HG03175 (cell line): ENCODE data around the gene KRT4.

Experiments
- ATAC-seq: cut with Tn5 transposase; IDR thresholded peaks from one replicate; pipeline ENCODE4 v1.9.1; 2021; ENCODE audit warnings: mild to moderate bottlenecking, moderate library complexity; ENCODE audit not compliant: unreplicated experiment

Gene KRT4

DNA sequence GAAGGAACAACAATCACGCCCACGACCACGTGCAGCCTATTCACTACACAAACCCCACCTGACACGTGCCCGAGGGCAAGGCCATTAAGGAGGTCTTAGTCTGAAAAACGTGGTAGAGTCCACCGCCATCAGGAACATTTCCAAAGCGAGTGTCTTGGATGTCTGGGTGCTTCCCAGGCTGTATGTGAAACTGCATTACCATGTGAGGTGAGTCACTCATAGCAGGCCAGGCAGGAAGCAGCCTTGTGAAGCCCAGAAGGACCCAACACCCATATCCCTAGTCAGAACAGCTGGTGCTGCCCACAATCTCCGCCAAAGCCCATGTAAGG lies 23.5 kb upstream of the KRT4 start:
- no peak for ATAC-seq

DNA sequence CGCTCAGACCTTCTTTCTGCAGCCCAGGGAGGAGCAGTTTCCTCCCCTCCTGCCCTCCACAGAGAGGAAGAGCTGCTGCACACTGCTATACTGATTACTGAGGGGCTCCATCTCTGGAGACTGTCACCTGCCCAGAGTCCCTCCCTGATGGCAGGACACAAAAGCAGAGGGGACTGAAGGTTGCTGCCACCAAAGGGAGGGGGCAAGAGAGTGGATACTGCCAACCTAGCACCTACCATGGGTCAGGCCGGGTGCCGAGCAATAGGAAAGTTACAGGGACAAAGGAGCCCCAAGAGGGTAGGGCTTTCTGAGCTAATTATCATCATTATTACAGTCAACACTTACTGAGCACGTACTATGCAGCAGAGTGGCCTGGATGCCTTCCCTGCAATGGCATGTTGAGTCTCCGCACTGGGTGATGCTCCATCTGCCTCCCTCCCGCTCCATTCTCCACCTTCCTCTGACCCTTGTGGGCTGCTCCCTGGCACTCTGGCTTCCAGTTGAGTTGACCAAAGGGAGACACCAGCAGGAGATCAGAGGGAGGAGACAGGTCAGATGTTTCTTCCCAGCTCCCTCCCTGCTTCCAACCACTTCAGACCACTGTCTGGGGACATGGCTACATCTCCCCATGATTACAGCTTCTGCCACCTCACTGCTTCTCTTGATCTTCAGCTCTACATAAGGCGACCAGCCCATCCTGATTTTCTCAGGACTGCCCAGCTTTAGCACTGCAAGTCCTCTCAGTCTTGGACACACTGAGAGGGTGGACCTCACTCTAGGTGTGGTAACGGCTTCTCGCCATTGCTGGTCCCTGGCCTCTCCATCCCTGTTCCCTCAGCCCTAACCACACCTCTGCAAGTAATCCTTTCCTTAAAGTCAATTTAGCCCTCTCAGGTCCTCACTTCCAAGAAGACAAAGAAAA lies 22.8 kb upstream of the KRT4 start:
- ATAC-seq: no peak

DNA sequence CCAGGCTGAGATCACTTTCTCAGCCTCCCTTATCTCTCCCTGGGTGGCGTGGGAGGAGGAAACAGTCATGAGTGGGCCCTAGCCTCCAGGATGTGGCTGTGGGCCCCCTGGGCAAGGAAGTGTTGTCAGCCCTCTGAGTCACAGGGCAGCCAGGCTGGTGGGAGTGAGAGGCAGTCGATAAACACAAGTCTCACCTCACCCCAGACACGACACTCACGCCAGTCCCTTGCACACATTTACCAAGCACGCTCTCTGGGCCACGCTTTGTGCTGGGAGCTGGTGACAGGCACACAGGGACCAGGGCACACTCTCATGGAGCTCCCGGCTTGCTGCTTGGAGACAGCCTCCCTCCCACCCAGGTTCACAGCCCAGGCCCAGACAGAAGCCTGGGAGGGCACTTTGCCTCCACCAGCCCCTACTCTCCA lies 22.1 kb upstream of the KRT4 start:
- ATAC-seq: no peak

DNA sequence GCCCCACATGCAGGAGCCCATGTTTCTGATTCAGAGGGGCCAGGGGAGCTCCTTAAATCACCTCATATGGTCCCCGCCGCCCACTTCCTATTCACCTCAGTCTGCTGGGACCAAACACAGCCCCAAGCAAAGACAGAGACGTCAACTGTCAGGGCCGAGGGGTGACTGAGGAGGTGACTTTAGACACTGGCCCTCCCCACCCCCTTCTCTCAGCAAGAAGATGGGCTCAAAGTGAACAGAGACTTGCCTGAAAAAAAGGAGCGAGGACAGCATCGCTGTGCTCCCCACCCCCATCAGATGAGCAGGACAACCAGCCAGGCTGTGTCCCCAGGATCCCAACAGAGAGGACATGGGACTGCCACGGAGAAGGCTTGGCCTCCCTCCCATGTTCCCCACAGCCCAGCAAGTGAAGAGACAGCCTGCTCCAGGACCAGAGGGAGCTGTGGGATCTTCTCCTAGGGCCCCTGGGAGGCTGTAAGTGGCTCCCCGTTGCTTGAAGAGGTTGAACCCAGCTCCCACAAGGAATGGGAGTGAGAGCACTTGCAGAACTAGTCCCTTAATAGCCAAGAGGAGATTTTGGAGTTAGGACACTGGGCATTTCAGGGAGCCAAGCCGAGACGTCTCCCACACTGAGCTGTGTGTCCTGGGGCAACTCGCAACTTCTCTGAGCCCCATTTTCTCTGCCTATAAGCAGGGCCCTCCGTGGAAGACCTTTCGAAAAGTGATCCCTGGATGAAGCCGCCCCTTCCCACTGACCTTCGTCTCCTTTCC lies 21.5 kb upstream of the KRT4 start:
- ATAC-seq: no peak

DNA sequence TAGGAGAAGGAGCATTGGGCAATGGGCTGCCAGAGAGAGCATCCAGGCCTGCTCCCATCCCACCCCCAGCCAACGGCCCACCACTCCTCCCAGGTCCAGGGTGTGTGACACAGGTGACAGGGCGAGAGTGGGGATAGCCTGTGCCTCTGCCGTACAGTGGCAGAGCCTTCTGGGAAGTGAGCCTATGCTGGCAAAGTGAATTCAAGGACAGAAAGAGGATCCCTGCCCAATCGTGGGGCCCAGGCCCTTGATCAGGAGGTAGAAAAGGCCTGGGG lies 20.7 kb upstream of the KRT4 start:
- ATAC-seq: no peak

DNA sequence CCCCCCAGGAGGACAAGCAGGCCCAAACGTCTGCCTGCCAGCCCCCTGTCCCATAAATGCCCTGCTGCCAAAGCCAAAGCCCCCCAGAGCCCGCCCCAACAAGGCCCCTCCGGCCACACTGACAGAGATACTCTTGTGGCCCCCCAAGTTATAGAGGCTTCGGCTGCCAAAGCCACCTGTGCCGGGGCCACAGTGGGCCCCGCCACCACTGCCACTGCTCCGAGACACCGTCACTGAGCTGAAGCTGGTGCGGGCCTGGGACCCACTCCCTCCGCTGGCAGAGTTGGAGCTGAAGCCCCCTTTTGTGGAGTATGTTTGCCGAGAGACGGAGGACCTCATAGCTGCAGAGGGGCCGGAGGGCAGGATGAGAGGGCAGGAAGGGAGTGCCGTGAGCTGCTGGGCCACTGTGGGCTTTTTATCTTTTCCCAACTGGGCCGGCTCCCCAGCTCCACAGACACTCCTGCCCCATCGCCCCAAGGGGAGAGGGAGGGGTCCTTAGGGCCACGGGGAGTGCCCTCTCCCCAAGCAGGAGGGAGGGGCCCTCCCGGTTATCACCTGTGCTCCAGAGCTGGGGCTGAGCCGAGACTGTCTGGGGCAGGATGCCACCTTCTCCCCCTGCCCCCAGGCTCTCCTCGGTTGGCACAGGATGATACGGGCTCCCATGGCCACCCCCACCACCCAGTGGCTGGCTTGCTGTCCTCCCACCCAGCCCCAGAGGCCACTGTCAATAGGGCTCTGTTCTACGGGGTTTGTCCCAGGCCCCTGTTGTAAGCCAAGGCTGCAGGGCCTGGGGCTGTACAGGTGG lies 20.2 kb upstream of the KRT4 start, which contains the start of gene KRT79:
Gene KRT79 (minus strand): TSS at position 390 of the 805 bp plus-strand sequence. CDS start 51 bp downstream, at position 339.
- no peak for ATAC-seq

DNA sequence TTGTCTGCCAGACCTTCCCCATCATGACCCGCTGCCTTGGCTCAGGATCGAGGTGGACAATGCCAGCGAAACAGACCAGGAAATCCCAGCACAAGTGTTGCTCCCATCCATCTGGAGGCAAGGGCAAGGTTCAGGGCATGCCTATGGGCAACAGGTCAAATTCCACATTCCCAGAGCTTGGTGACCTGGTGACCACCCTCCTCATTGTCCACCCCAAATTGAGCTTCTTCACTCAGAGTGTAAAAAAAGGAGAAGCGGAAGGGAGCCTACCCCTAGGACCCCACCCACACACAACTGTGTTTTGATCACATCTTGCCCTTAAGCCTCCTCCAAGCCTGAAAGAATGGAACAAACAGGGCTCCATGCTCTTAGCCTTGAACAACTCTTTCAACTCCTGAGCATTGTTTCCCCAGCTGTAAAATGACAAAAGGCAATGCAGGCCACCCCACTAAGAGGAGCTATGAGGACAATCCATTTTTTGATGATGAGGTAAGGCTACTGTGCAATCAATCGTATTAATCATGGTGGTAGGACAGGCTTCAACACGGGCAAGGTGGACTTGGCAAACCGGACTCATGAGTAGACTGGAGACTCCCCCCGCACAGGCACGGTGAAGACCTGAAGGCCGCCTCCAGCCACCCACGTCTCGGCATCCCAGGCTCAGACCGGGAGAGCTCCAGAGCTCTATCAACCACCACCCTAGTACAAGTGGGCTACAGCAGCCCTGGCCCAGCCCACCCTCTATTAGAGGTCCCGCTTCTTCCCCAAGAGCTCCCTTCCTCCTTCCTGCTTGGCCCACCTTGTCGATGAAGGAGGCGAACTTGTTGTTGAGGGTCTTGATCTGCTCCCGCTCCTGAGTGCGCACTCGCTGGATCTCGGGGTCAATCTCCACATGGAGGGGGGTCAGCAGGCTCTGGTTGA lies 19.3 kb upstream of the KRT4 start:
- ATAC-seq: no peak

DNA sequence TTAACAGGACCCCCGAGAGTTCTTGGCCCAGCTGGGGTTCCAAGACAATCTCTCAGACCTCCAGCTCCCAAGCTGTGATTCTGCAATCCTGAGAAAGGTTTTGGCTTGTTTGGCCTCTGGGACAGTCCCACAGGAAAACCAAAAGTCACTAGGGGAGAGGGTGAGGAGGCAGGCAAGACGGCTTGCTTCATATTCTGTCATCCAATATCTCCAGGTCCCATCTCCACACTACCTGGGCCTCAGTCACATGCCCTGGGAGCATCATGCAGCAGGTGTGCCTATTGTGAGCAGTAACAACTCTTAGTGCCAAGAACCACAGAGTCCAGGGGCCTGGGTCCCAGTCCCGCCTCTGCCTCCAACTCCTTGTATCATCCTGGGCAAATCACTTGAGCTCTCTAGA lies 18.5 kb upstream of the KRT4 start:
- no peak for ATAC-seq

DNA sequence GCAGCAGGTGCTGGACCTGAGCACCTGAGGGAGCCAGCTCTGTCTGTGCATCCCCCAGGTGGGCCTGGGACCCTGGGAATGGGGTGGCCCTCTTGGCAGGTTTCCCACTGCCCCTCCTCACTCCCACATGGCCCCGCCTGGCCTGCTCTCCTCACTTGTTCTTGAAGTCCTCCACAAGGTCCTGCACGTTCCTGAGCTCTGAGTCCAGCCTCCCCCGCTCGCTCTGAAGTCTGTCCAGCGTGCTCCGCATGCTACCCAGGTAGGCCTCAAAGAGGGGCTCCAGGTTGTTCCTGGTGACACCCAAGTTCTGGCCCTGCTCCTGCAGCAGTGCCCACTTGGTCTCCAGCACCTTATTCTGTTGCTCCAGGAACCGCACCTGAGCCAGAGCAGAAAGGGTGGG lies 17.3 kb upstream of the KRT4 start:
- no peak for ATAC-seq

DNA sequence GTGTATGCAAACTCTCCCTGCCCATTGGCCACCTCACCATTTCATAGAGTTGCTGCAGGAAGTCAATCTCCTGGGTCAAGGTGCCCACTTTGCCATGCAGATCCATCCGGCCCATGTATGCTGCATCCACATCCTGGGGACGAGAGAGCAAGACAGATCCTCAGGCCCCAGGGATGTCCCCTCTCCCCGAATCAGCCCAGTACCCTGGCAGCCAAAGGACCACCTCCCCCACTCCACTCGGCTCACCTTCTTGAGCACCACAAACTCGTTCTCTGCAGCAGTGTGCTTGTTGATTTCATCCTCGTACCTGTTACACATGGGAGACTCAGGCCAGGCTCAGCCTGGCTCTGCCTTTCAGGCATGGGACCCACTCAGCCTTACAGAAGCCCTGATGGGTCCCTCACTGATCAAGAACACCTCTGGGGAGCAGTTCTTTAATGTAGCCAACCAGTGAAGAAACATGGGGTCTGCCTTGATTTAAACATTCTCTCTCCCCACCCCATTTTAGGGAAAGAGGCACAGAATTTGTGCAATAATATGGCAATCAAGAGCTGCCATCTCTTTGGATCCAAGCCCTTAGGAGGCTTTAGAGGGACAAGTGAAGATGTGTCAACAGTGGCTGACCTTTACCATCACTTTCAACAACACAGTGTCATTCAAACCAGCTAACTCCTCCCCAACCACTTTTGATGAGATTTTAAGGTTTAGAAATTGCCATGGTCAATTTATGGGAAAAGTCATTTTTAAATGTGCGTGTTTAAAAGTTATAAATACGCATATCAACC lies 16.3 kb upstream of the KRT4 start:
- no peak for ATAC-seq

DNA sequence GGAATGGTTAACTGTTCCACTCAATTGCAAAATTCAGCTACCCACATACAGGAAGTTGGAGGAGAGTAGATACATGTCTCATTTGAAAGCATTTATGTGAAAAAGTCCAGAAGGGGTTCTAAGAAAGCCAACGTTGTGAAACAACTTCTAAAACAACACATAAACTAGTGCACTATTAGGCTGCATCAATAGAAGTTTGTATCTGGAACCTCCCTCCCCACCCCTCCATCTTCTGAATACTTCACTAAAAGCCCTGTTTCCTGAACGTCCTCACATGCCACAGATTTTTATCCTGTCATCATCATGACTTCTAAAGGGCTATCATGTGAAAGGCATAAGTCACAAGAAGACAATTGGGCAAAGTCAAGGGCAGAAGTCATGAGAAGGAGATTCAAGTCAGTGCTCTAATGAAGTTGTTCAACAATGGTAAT lies 14.7 kb upstream of the KRT4 start:
- no peak for ATAC-seq

DNA sequence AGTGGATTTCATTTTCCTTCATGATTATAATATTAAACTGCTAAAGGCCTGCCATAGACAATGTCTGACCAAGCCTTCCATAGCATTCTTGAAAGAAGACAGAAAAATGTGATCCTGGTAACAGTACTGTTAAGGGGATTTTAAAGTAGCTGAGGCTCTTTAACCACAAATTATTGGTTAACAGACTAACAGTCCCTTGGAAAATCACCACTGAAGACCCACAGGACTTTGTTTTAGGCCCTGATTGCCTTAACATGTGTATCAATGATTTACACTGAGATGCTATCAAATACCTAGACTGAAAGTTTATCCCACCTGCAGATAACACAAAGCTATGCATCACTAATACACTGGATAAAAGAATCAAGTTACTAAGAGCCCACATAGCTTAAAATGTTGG lies 14.2 kb upstream of the KRT4 start:
- no peak for ATAC-seq

DNA sequence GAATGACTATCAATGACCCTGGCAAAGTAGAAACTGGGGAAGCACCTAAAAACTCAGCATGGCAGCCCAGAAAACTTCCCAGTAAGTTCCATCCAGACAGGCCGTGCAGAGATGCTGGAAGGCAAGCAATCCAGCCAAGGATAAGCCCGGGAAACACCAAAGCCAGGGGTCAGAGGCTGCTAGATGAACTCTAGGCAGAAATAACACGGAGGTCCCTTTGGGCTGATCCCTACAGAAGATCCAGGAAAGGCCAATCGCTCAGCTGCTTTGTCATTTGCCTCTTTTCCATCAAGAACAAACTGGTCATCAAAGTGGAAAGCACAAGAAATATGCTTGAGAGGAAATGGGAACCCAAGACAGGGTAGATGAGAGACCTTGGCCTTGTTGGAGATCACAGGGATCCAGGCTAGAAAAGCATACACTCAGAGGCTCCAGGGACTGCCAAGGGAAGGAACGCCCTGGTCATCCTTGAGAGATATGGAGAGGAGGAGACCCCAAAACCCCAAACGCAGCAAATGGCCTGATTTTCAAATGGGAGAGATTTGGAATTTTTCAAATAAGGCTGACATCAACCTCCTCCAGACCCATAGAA lies 13.7 kb upstream of the KRT4 start:
- no peak for ATAC-seq

DNA sequence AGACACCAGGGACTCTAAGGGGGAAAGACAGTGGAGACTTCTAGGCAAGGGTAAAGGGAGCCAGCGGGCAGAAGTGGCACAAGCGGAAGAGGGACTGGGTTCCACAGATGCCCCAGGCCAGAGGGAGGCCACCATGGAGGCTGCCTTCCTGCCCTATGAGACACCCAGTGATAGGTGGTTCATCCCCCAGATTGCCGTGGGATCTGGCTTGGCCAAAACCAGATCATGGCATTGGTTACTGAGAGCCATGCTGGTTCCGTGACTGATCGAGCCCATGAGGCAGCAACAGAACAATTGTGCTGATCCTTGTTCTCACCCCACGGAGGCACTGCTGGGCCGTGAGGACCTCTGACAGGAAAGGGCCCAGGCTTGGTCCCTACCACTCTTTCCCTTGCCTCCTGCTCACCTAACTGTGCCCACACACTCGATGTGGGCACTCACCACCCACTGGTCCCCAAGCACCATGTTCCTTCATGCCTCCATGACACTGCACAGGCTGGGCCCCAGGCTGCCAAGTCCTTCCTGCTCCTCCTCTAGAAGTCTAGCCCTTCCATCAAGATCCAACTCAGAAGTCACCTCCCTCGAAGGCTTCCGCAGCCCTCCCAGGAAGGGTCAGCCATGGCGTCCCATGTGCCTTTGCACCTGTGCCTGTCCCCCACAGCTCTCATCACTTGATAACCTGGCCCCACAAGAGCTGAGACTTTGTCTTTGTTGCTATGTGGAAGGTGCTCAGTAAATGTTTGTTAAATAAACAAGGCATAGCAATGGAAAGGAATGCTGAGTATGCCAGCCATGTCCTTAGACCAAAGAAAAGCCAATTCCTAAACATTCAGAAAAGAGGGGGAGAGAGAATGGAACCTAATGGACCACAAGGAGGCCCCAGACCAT lies 12.9 kb upstream of the KRT4 start:
- ATAC-seq: no peak

DNA sequence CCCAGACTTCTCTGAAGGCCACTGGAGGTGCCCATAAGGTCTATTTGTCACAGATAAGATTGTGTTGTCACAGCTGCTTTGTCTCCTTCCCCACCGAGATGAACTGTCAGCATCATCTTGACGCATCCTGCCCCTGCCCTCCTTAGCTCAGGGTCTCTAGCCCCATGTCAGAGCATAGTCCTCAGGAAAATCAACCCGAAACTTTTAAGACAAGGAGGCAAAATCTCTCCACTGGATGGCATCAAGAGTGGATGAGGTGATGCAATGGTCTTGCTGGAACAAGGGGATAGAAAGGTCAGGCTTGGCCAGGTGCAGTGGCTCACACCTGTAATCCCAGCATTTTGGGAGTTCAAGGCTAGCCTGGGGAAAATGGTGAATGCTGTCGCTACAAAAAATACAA lies 12.0 kb upstream of the KRT4 start:
- no peak for ATAC-seq

DNA sequence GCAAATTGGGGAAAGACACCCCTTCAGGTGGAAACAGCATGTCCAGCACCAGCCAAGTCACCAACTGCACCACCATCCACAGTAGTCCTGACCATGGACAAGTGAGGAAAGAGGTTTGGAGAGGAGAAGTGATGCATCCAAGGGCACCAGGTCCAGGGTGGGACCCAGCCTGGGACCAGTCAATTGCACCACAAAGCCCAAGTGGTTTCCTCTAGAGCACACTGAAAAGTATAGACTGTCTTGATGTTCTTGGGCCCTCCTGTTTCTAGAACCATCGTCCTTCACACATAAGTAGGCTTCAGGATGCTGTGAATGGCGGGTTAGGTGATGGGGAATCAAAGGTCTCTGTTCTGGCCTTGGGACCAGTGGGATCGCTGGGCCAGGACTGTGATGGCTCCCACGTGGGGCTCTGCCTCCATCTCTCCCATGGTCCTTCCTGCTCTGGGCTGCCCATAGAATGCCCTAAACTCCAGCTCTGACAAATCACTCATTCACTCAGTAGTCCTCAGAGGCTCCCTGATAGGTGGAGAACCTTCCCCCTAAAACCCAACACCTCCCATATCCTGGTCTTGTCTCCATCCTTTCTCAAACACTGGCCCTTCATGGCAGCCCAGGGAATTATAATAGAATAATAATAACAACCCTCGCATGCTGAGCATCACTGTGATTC lies 11.0 kb upstream of the KRT4 start:
- ATAC-seq: no peak

DNA sequence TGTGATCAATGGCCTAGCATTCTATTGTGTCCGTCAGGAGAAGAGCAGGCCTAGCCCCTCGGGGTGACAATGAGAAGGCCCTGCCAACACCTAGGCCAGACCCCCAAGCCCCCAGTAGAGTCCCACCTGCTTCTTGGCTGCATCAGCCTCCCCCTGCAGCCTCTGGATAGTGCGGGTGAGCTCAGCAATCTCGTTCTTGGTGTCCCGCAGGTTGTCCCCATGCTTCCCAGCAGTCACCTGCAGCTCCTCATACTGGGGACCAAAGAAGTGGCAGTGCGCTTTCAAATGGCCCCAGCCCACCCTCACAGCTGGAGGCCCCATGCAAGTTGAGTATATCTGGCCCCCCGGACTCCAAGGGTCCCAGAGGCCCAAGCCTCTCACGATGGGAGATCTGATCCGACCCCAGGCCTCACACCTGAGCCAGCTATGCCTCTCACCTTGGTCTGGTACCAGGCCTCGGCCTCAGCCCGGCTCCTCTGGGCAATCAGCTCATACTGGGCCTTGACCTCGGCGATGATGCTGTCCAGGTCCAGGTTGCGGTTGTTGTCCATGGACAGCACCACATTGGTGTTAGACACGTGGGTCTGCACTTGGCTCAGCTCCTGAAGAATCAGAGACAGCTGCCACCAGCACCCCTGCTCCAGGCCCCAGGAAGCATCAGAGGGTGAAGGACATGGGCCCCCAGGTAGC lies 10.0 kb upstream of the KRT4 start:
- ATAC-seq: no peak
